GM23338 (cell line): ENCODE measurements around the gene POLA1.

ENCODE experiments used
- CREB1 ChIP-seq: fragments of 250-450 bp; sonication (Bioruptor Pico); IDR thresholded peaks from 2 replicates; pipeline ENCODE4 v1.5.0; 2020; ENCODE audit warnings: low read depth, mild to moderate bottlenecking, moderate library complexity
- EZH2 ChIP-seq: fragments of 200-600 bp; sonication (generic); IDR thresholded peaks from one replicate; pipeline ENCODE4 v1.8.0; 2017; ENCODE audit warnings: antibody characterized with exemption, mild to moderate bottlenecking, low read depth; ENCODE audit not compliant: unreplicated experiment
- EZH2phosphoT487 ChIP-seq: fragments of 200-600 bp; sonication (generic); IDR thresholded peaks from one replicate; pipeline ENCODE4 v1.8.1; 2018; ENCODE audit warnings: antibody characterized with exemption; ENCODE audit not compliant: unreplicated experiment
- POLR2AphosphoS5 ChIP-seq: IDR thresholded peaks from 2 replicates; pipeline ENCODE4 v1.6.1; 2016; ENCODE audit warnings: antibody characterized with exemption, low read depth
- STAT1 ChIP-seq: IDR thresholded peaks from one replicate; pipeline ENCODE4 v1.6.1; 2016; ENCODE audit warnings: antibody characterized with exemption; ENCODE audit not compliant: unreplicated experiment
- ZNF331 ChIP-seq: fragments of 250-450 bp; sonication (Bioruptor Pico); IDR thresholded peaks from 2 replicates; pipeline ENCODE4 v1.5.0; 2020; ENCODE audit warnings: low read depth, mild to moderate bottlenecking, moderate library complexity
- TF ChIP-seq, protein P1 (sequence below), 2 experiments: fragments of 200-600 bp in 1 of 2; sonication (generic) in 1 of 2; conservative IDR thresholded peaks; 2 replicates each; pipeline versions ENCODE4 v1.5.1 to v1.6.1; 2016 to 2017; ENCODE audit warnings: antibody characterized with exemption in 2 of 2, low read depth in 2 of 2, mild to moderate bottlenecking in 2 of 2, moderate library complexity in 1 of 2
- TF ChIP-seq, protein P2 (sequence below): IDR thresholded peaks from one replicate; pipeline ENCODE4 v1.6.1; 2018; ENCODE audit warnings: antibody characterized with exemption; ENCODE audit not compliant: unreplicated experiment

DNA sequence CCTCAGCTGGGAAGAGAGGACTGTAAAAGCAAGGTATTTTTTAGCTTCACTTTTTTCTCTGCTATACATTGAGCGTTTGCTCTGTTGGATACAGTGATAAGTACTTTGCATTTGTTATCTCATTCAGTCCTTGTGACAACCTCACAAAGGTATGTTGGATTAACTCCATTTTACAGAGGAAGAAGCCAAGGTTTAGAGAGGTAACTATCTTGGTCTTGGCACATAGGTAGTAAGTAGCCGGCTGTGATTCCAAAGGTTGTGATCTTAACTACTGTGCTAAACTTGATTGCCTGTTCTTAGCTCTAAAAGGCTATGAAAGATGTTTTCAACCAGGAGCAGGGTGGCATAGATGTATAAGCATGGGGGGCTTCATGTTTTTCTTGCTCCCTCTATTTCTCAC, 134.4 kb downstream of the POLA1 start:
- TF ChIP-seq, protein P1, sequence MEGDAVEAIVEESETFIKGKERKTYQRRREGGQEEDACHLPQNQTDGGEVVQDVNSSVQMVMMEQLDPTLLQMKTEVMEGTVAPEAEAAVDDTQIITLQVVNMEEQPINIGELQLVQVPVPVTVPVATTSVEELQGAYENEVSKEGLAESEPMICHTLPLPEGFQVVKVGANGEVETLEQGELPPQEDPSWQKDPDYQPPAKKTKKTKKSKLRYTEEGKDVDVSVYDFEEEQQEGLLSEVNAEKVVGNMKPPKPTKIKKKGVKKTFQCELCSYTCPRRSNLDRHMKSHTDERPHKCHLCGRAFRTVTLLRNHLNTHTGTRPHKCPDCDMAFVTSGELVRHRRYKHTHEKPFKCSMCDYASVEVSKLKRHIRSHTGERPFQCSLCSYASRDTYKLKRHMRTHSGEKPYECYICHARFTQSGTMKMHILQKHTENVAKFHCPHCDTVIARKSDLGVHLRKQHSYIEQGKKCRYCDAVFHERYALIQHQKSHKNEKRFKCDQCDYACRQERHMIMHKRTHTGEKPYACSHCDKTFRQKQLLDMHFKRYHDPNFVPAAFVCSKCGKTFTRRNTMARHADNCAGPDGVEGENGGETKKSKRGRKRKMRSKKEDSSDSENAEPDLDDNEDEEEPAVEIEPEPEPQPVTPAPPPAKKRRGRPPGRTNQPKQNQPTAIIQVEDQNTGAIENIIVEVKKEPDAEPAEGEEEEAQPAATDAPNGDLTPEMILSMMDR (conservative IDR thresholded peaks at IDR 0.05; ENCODE audit: low read depth in 2 of 2), result no peak
- no peak for TF ChIP-seq ZNF331 (CRISPR knock-in tag)
- no peak for TF ChIP-seq CREB1 (CRISPR knock-in tag)
- no peak for TF ChIP-seq POLR2AphosphoS5
- TF ChIP-seq, protein P2, sequence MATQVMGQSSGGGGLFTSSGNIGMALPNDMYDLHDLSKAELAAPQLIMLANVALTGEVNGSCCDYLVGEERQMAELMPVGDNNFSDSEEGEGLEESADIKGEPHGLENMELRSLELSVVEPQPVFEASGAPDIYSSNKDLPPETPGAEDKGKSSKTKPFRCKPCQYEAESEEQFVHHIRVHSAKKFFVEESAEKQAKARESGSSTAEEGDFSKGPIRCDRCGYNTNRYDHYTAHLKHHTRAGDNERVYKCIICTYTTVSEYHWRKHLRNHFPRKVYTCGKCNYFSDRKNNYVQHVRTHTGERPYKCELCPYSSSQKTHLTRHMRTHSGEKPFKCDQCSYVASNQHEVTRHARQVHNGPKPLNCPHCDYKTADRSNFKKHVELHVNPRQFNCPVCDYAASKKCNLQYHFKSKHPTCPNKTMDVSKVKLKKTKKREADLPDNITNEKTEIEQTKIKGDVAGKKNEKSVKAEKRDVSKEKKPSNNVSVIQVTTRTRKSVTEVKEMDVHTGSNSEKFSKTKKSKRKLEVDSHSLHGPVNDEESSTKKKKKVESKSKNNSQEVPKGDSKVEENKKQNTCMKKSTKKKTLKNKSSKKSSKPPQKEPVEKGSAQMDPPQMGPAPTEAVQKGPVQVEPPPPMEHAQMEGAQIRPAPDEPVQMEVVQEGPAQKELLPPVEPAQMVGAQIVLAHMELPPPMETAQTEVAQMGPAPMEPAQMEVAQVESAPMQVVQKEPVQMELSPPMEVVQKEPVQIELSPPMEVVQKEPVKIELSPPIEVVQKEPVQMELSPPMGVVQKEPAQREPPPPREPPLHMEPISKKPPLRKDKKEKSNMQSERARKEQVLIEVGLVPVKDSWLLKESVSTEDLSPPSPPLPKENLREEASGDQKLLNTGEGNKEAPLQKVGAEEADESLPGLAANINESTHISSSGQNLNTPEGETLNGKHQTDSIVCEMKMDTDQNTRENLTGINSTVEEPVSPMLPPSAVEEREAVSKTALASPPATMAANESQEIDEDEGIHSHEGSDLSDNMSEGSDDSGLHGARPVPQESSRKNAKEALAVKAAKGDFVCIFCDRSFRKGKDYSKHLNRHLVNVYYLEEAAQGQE, result no peak
- TF ChIP-seq EZH2, result no peak
- no peak for TF ChIP-seq EZH2phosphoT487
- TF ChIP-seq STAT1, result no peak
